Measurements from ENCODE around the gene RPL34.

RPL34 gene

DNA sequence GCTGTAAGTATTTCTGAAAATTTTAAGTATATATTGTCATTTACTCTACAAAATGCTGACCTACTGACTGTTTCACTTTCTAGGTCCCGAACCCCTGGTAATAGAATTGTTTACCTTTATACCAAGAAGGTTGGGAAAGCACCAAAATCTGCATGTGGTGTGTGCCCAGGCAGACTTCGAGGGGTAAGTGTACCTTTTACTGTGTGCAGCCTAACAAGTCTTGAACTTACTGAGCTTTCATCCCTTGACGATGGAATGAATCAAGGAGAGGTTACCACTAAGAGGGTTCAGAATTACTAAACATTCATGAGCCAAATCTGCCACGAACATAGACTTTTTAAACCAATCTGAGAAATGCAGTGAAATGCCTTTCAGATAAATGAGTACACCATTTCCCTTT is 1.6 kb downstream of the RPL34 start:
- DNase-seq (ENCODE audit: low spot score), result no peak
- TF ChIP-seq, protein P1, sequence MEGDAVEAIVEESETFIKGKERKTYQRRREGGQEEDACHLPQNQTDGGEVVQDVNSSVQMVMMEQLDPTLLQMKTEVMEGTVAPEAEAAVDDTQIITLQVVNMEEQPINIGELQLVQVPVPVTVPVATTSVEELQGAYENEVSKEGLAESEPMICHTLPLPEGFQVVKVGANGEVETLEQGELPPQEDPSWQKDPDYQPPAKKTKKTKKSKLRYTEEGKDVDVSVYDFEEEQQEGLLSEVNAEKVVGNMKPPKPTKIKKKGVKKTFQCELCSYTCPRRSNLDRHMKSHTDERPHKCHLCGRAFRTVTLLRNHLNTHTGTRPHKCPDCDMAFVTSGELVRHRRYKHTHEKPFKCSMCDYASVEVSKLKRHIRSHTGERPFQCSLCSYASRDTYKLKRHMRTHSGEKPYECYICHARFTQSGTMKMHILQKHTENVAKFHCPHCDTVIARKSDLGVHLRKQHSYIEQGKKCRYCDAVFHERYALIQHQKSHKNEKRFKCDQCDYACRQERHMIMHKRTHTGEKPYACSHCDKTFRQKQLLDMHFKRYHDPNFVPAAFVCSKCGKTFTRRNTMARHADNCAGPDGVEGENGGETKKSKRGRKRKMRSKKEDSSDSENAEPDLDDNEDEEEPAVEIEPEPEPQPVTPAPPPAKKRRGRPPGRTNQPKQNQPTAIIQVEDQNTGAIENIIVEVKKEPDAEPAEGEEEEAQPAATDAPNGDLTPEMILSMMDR (IDR thresholded peaks at IDR 0.05; ENCODE audit: extremely low read depth, insufficient read depth, missing control alignments), result no peak
- in situ Hi-C loops (cut with MboI; ENCODE audit: low pct_unique_long_range_greater_than_20kb, low sequenced_read_pairs, unreplicated experiment), result no loop called here

DNA sequence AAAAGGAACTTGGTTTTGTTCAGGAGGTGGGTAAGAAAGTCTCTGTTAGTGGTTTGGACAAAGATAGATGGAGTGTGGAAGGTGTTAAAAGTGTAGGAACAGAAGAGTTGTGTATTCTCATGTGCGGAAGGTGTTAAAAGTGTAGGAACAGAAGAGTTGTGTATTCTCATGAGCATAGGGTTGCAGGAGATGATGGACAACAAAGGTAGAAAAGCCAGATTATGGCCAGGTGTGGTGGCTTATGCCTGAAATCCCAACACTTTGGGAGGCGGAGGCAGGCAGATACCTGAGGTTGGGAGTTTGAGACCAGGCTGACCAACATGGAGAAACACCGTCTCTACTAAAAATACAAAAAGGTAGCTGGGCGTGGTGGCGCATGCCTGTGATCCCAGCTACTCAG is 2.5 kb downstream of the RPL34 start:
- in situ Hi-C loops (cut with MboI; ENCODE audit: low pct_unique_long_range_greater_than_20kb, low sequenced_read_pairs, unreplicated experiment), result no loop called here
- DNase-seq (ENCODE audit: low spot score), result no peak
- TF ChIP-seq, protein P1 (IDR thresholded peaks at IDR 0.05; ENCODE audit: extremely low read depth, insufficient read depth, missing control alignments), result no peak

DNA sequence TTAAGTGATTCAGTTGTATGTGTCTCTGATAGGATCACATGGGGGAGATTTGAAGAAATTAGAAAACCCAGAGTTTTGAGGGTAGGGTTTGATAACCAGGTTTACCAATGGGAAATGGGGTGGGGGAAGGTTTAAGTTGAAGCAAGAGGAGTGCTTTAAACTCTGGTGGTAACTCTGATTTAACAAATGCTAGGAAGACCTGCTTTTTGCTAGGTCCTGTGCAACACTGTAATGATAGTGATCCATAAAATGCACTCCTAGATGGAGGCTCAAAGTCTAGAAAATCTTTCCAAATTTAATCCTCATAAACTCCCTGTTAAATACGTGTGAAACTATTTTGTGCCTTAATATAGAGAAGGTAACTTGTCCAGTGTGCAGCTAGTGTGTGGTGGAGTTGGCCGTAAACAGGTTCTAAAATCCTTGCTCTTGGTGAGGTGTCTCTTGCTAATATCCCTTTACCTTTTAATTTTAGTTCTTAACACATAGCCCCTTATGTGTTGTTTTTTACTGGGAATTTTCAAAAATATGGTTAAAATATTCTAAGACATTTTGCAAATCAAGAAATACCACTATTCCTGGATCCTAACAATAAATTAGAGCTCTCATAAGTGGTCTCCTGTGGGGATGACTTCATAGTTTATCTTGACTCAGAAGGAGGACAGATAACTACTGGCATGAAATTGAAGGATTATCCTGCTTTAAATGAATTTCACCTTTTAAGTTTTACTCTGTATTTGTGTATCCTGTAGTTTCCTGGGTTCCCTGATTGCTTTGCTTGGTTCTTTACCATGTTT is 4.1 kb downstream of the RPL34 start:
- TF ChIP-seq, protein P1 (IDR thresholded peaks at IDR 0.05; ENCODE audit: extremely low read depth, insufficient read depth, missing control alignments), result no peak
- in situ Hi-C loops (cut with MboI; ENCODE audit: low pct_unique_long_range_greater_than_20kb, low sequenced_read_pairs, unreplicated experiment), result no loop called here
- no peak for DNase-seq (ENCODE audit: low spot score)

DNA sequence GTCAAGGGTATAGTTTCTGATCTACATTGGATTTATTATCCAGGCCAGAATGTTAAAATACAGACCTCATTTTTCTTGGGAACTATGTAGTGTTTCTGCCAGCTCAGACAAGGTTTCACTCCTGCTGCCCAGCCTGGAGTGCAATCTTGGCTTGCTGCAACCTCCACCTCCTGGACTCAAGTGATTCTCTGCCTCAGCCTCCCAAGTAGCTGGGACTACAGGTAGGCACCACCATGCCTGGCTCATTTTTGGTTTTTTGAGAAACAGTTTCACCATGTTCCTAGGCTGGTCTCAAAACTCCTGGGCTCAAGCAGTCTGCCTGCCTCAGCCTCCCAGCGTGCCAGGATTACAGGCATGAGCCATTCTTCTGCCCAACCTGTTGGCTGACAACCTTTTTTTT is 5.7 kb downstream of the RPL34 start:
- DNase-seq (ENCODE audit: low spot score), result no peak
- TF ChIP-seq, protein P1 (IDR thresholded peaks at IDR 0.05; ENCODE audit: extremely low read depth, insufficient read depth, missing control alignments), result no peak
- in situ Hi-C loops (cut with MboI; ENCODE audit: low pct_unique_long_range_greater_than_20kb, low sequenced_read_pairs, unreplicated experiment), result no loop called here

DNA sequence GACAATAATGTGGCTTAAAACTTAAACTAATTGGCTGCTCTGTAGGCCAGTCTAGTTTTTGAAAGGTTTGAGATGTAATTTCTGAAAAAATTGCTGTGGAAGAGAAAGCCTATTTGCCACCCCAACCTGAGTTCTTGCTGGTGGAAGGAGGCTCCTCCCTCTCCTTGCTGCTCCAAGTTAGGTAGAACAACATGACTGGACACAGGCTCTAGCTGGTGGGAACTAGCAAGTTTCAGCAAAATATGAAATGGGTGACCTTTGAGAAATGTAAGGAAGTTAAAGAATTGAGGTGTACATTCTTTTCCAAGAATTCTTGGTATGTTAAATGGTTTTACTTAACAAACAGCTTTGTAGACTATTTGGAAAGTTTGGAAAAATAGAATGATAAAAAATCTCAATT is 8.0 kb downstream of the RPL34 start:
- no peak for DNase-seq (ENCODE audit: low spot score)
- TF ChIP-seq, protein P1 (IDR thresholded peaks at IDR 0.05; ENCODE audit: extremely low read depth, insufficient read depth, missing control alignments), result no peak
- in situ Hi-C loops (cut with MboI; ENCODE audit: low pct_unique_long_range_greater_than_20kb, low sequenced_read_pairs, unreplicated experiment), result no loop called here

DNA sequence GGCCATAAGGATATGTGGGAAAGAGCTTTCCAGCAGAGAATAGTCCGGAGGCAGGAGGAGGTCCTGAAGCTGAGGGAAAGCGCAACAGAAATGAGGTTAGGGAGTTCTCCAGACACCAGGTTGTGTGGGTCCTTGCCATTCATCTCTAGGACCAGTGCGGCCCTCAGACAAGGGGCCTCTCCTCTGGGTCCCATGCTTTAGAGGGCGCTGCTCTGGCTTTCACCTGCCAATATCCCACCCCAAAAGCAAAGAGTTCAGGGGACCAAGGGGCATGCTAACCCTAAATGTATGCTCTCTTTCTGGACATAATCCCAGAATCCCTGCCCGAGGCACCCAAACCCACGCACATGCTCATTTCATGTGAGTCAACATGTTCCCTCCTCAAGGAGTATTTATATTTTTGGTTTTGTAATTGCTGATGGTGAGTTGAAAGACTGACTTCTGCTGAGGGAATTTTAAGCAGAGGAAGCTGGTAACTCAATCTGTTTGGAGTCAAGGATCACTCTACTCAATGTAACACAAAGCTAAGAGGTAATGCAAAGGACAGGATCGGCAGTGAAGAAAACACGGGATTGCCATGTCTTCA is 14.8 kb downstream of the RPL34 start:
- TF ChIP-seq, protein P1 (IDR thresholded peaks at IDR 0.05; ENCODE audit: extremely low read depth, insufficient read depth, missing control alignments), result no peak
- DNase-seq (ENCODE audit: low spot score), result no peak
- in situ Hi-C loops (cut with MboI; ENCODE audit: low pct_unique_long_range_greater_than_20kb, low sequenced_read_pairs, unreplicated experiment), result no loop called here
